GM23338 (cell line): Measurements from ENCODE around the gene SETDB1. TPM values are rescaled to one million over a fixed set of nuclear protein-coding genes. Genes with fewer than 3 reads are reported as not detected.
A peak's percentile ranks its signal among the peaks of the same experiment; 100 is the strongest.

Experiments used
- ATAC-seq: fragments of 200-7000 bp; cut with Tn5 transposase; 3 replicates; pipeline ENCODE4 v1.9.1; 2020
- DNase-seq: peaks from one replicate; pipeline ENCODE4 v3.0.0-alpha.2; 2015; ENCODE audit warnings: low spot score
- H2AFZ ChIP-seq: fragments of 200-600 bp; sonication (generic); 2 replicates; pipeline ENCODE4 v1.8.0; 2016; ENCODE audit warnings: antibody characterized with exemption, mild to moderate bottlenecking, moderate library complexity
- H3F3A ChIP-seq: fragments of 200-600 bp; sonication (generic); replicated peaks from 2 replicates; pipeline ENCODE4 v1.8.0; 2017; ENCODE audit warnings: antibody characterized with exemption, mixed run types, low read depth
- H3K27ac ChIP-seq: fragments of 200-600 bp; sonication (generic); 2 replicates; pipeline ENCODE4 v1.6.1; 2016; ENCODE audit warnings: low read depth
- H3K27me3 ChIP-seq: fragments of 200-600 bp; sonication (generic); 2 replicates; pipeline ENCODE4 v1.8.0; 2016; ENCODE audit warnings: mild to moderate bottlenecking, mixed run types, moderate library complexity; ENCODE audit not compliant: insufficient read depth
- H3K36me3 ChIP-seq: fragments of 200-600 bp; sonication (generic); 2 replicates; pipeline ENCODE4 v1.8.0; 2016; ENCODE audit warnings: mild to moderate bottlenecking; ENCODE audit not compliant: insufficient read depth
- H3K4me1 ChIP-seq: fragments of 200-600 bp; sonication (generic); 2 replicates; pipeline ENCODE4 v1.8.0; 2016; ENCODE audit warnings: mild to moderate bottlenecking, moderate library complexity; ENCODE audit not compliant: insufficient read depth
- H3K4me2 ChIP-seq: fragments of 200-600 bp; sonication (generic); 2 replicates; pipeline ENCODE4 v1.7.1; 2017; ENCODE audit warnings: mixed run types
- H3K4me3 ChIP-seq: fragments of 200-600 bp; sonication (generic); 2 replicates; pipeline ENCODE4 v1.6.1; 2016; ENCODE audit warnings: mixed run types
- H3K79me2 ChIP-seq: fragments of 200-600 bp; sonication (generic); replicated peaks from 2 replicates; pipeline ENCODE4 v1.8.0; 2017; ENCODE audit warnings: mild to moderate bottlenecking; ENCODE audit not compliant: insufficient read depth
- H3K9me2 ChIP-seq: fragments of 200-600 bp; sonication (generic); 2 replicates; pipeline ENCODE4 v1.8.0; 2017; ENCODE audit not compliant: insufficient read depth
- H4K20me1 ChIP-seq: fragments of 200-600 bp; sonication (generic); replicated peaks from 2 replicates; pipeline ENCODE4 v1.8.0; 2017; ENCODE audit warnings: mild to moderate bottlenecking; ENCODE audit not compliant: insufficient read depth
- H3K27ac Mint-ChIP-seq: 2 replicates; pipeline ENCODE4 v1.8.0; 2020; ENCODE audit warnings: inconsistent platforms, mild to moderate bottlenecking, moderate library complexity, mixed read lengths
- H3K27me3 Mint-ChIP-seq: 3 replicates; pipeline ENCODE4 v1.8.0; 2022; ENCODE audit warnings: low read depth, mild to moderate bottlenecking, moderate library complexity, mixed read lengths, inconsistent platforms; ENCODE audit not compliant: insufficient read depth, poor library complexity
- H3K36me3 Mint-ChIP-seq: 3 replicates; pipeline ENCODE4 v1.8.0; 2021; ENCODE audit warnings: low read depth, mild to moderate bottlenecking, inconsistent platforms, moderate library complexity, mixed read lengths
- H3K4me1 Mint-ChIP-seq: 3 replicates; pipeline ENCODE4 v1.8.0; 2020; ENCODE audit warnings: mild to moderate bottlenecking, inconsistent platforms, mixed read lengths
- H3K4me3 Mint-ChIP-seq: 3 replicates; pipeline ENCODE4 v1.8.0; 2021; ENCODE audit warnings: moderate library complexity, mild to moderate bottlenecking, inconsistent platforms, mixed read lengths
- H3K9me3 Mint-ChIP-seq: 3 replicates; pipeline ENCODE4 v1.8.0; 2020; ENCODE audit warnings: moderate library complexity, mild to moderate bottlenecking, inconsistent platforms, mixed read lengths
- CREB1 ChIP-seq: fragments of 250-450 bp; sonication (Bioruptor Pico); IDR thresholded peaks from 2 replicates; pipeline ENCODE4 v1.5.0; 2020; ENCODE audit warnings: low read depth, mild to moderate bottlenecking, moderate library complexity
- EZH2 ChIP-seq: fragments of 200-600 bp; sonication (generic); IDR thresholded peaks from one replicate; pipeline ENCODE4 v1.8.0; 2017; ENCODE audit warnings: antibody characterized with exemption, mild to moderate bottlenecking, low read depth; ENCODE audit not compliant: unreplicated experiment
- EZH2phosphoT487 ChIP-seq: fragments of 200-600 bp; sonication (generic); IDR thresholded peaks from one replicate; pipeline ENCODE4 v1.8.1; 2018; ENCODE audit warnings: antibody characterized with exemption; ENCODE audit not compliant: unreplicated experiment
- JUNB ChIP-seq: IDR thresholded peaks from one replicate; pipeline ENCODE4 v1.6.1; 2016; ENCODE audit warnings: antibody characterized with exemption; ENCODE audit not compliant: unreplicated experiment
- NANOG ChIP-seq: IDR thresholded peaks from 2 replicates; pipeline ENCODE4 v1.6.1; 2016; ENCODE audit warnings: antibody characterized with exemption, borderline replicate concordance
- POLR2AphosphoS5 ChIP-seq: IDR thresholded peaks from 2 replicates; pipeline ENCODE4 v1.6.1; 2016; ENCODE audit warnings: antibody characterized with exemption, low read depth
- STAT1 ChIP-seq: IDR thresholded peaks from one replicate; pipeline ENCODE4 v1.6.1; 2016; ENCODE audit warnings: antibody characterized with exemption; ENCODE audit not compliant: unreplicated experiment
- ZNF114 ChIP-seq: fragments of 250-450 bp; sonication (Bioruptor Pico); IDR thresholded peaks from 2 replicates; pipeline ENCODE4 v1.5.0; 2020; ENCODE audit warnings: mild to moderate bottlenecking, moderate library complexity
- ZNF331 ChIP-seq: fragments of 250-450 bp; sonication (Bioruptor Pico); IDR thresholded peaks from 2 replicates; pipeline ENCODE4 v1.5.0; 2020; ENCODE audit warnings: low read depth, mild to moderate bottlenecking, moderate library complexity
- polyA plus RNA-seq: library from polyadenylated mRNA; unstranded; fragments of >200 nt; fragmentation: Nextera tagmentation; extraction: Ambion mirVana; gene quantifications from 2 replicates; pipeline ENCODE4 v1.2.1, GENCODE V29; 2016
- total RNA-seq: library from RNA; depleted of rRNA; stranded (reverse); fragments of >200 nt; shearing (Covaris generic); gene quantifications from 2 replicates; pipeline ENCODE4 v1.2.3, GENCODE V29; 2014
- TF ChIP-seq, protein P1 (sequence below), 2 experiments: fragments of 200-600 bp in 1 of 2; sonication (generic) in 1 of 2; conservative IDR thresholded peaks; 2 replicates each; pipeline versions ENCODE4 v1.5.1 to v1.6.1; 2016 to 2017; ENCODE audit warnings: antibody characterized with exemption in 2 of 2, low read depth in 2 of 2, mild to moderate bottlenecking in 2 of 2, moderate library complexity in 1 of 2
- TF ChIP-seq, protein P2 (sequence below): IDR thresholded peaks from one replicate; pipeline ENCODE4 v1.6.1; 2018; ENCODE audit warnings: antibody characterized with exemption; ENCODE audit not compliant: unreplicated experiment

The SETDB1 gene
- total and polyA plus RNA-seq, 2 experiments from 2014 or later, result 16.9 to 47.4 TPM

DNA sequence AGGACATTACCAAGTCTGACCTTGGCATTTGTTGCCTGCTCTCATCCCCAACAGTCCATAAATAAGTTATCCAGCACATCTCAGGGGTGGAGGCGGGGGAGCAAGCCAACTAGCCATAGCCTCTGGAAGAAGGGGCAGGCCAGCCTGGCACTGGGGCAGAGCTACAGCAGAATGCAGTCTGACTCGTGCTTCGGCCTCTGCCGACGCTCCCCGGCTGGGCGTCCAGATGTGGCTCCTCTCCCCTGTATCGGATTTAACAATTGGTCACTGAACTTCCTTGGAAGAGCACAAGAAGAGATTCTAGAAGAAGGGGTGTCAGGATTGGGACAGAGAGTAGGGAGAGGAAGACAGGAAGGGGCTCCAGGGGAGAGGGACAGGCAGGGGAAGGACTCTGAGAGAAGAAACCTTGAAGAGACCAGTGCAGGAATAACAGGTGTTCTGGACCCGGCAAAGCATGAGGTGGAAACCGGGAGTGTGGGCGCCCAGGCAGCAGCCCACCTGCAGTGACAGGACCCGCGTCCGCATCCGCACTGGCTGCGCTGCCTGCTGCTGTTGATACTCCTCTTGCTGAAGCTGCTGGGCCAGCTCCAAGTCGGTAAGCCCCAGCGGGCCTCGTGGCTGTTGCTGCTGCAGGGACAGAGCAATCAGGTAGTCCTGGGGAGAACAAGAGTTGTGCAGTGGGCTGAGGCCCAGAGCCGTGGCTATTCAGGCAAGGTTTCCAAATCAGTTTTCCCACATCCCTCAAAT is 71.1 kb downstream of the SETDB1 start:
- no peaks in the 10 kb centered on the region for H3K9me2 ChIP-seq
- H3F3A ChIP-seq, result no peaks in the 10 kb centered on the region
- no peak overlapping the region for H3K4me3 ChIP-seq
- H3K4me2 ChIP-seq, result no peak overlapping the region
- Mint-ChIP-seq H3K4me3 (no peak overlapping the region), H3K36me3 (peaks cover 5% of the 10 kb centered on the region; the same call in 2 of the 3 replicates), H3K27ac (0 out of 2 replicates have a peak overlapping the region, but pooled peaks have one; percentile 51), H3K27me3 (peaks cover 9% of the 10 kb centered on the region), H3K4me1 (peaks cover 11% of the 10 kb centered on the region), H3K9me3 (no peaks in the 10 kb centered on the region)
- H3K4me1 ChIP-seq, result no peaks in the 10 kb centered on the region
- no peaks in the 10 kb centered on the region for H4K20me1 ChIP-seq
- H3K79me2 ChIP-seq, result no peaks in the 10 kb centered on the region
- H3K27ac ChIP-seq, result no peak overlapping the region
- TF ChIP-seq, protein P1, sequence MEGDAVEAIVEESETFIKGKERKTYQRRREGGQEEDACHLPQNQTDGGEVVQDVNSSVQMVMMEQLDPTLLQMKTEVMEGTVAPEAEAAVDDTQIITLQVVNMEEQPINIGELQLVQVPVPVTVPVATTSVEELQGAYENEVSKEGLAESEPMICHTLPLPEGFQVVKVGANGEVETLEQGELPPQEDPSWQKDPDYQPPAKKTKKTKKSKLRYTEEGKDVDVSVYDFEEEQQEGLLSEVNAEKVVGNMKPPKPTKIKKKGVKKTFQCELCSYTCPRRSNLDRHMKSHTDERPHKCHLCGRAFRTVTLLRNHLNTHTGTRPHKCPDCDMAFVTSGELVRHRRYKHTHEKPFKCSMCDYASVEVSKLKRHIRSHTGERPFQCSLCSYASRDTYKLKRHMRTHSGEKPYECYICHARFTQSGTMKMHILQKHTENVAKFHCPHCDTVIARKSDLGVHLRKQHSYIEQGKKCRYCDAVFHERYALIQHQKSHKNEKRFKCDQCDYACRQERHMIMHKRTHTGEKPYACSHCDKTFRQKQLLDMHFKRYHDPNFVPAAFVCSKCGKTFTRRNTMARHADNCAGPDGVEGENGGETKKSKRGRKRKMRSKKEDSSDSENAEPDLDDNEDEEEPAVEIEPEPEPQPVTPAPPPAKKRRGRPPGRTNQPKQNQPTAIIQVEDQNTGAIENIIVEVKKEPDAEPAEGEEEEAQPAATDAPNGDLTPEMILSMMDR (conservative IDR thresholded peaks at IDR 0.05; ENCODE audit: low read depth in 2 of 2), result no peak
- TF ChIP-seq EZH2phosphoT487 (no peak), NANOG (no peak), JUNB (no peak), CREB1 (no peak), STAT1 (no peak), ZNF114 (no peak), ZNF331 (CRISPR knock-in tag) (no peak), POLR2AphosphoS5 (no peak), EZH2 (no peak)
- DNase-seq, result no peak
- no peak for ATAC-seq
- H3K27me3 ChIP-seq, result no peaks in the 10 kb centered on the region
- no peaks in the 10 kb centered on the region for H3K36me3 ChIP-seq
- no peak overlapping the region for H2AFZ ChIP-seq

DNA sequence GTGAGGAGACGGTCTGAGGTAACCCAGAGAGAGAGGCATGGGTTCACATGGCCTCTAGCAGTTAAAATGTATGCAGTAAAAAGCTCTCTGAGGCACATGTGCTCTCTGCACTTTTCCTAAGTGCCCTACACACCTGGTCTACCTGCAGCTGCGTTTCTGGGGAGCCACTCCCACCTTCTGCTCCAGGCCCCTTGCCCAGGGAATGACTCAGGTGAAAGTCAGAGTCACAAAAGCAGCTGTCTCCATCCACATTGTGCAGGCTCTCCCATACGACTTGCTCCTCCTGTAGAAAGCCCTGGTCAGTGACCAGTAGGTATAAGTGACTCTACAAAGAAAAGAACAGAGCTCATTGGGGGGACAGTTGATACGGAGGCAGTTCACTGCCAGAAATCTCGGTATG is 71.8 kb downstream of the SETDB1 start:
- Histone ChIP-seq H3K9me2 (no peaks in the 10 kb centered on the region), H3K27ac (no peak overlapping the region), H3F3A (no peaks in the 10 kb centered on the region), H3K27me3 (no peaks in the 10 kb centered on the region), H3K36me3 (no peaks in the 10 kb centered on the region), H2AFZ (no peak overlapping the region), H3K4me3 (no peak overlapping the region), H3K4me1 (no peaks in the 10 kb centered on the region), H4K20me1 (no peaks in the 10 kb centered on the region), H3K4me2 (no peak overlapping the region), H3K79me2 (no peaks in the 10 kb centered on the region)
- ATAC-seq (no peak), DNase-seq (no peak)
- H3K9me3 Mint-ChIP-seq, result no peaks in the 10 kb centered on the region
- H3K27me3 Mint-ChIP-seq, result peaks cover 12% of the 10 kb centered on the region
- H3K27ac Mint-ChIP-seq, result no peak overlapping the region
- peaks cover 5% of the 10 kb centered on the region; the same call in 2 of the 3 replicates for H3K36me3 Mint-ChIP-seq
- H3K4me3 Mint-ChIP-seq, result no peak overlapping the region
- H3K4me1 Mint-ChIP-seq, result peaks cover 11% of the 10 kb centered on the region
- TF ChIP-seq, protein P2, sequence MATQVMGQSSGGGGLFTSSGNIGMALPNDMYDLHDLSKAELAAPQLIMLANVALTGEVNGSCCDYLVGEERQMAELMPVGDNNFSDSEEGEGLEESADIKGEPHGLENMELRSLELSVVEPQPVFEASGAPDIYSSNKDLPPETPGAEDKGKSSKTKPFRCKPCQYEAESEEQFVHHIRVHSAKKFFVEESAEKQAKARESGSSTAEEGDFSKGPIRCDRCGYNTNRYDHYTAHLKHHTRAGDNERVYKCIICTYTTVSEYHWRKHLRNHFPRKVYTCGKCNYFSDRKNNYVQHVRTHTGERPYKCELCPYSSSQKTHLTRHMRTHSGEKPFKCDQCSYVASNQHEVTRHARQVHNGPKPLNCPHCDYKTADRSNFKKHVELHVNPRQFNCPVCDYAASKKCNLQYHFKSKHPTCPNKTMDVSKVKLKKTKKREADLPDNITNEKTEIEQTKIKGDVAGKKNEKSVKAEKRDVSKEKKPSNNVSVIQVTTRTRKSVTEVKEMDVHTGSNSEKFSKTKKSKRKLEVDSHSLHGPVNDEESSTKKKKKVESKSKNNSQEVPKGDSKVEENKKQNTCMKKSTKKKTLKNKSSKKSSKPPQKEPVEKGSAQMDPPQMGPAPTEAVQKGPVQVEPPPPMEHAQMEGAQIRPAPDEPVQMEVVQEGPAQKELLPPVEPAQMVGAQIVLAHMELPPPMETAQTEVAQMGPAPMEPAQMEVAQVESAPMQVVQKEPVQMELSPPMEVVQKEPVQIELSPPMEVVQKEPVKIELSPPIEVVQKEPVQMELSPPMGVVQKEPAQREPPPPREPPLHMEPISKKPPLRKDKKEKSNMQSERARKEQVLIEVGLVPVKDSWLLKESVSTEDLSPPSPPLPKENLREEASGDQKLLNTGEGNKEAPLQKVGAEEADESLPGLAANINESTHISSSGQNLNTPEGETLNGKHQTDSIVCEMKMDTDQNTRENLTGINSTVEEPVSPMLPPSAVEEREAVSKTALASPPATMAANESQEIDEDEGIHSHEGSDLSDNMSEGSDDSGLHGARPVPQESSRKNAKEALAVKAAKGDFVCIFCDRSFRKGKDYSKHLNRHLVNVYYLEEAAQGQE, result no peak
- no peak for TF ChIP-seq STAT1
